ENCODE measurements around the gene ZNF24.

Gene ZNF24

GRCh38 chr18:35368595-35368994 is 24.4 kb upstream of the ZNF24 start:
- in situ Hi-C loops (cut with HindIII; ENCODE audit: low pct_ligation_motif_present, low sequenced_read_pairs) = no loop called here
- no peak for DNase-seq
- H3K27ac ChIP-seq = no peak overlapping the region
- no peak overlapping the region for H3K4me3 ChIP-seq (ENCODE audit: low read depth, low read length)
- no peaks in the 10 kb centered on the region for H3K27me3 ChIP-seq (replicated peaks)
- no peak for TF ChIP-seq CTCF (IDR thresholded peaks at IDR 0.05; ENCODE audit: low read depth, low read length, missing control alignments)
- no peaks in the 10 kb centered on the region for H3K36me3 ChIP-seq (replicated peaks)

GRCh38 chr18:35362531-35362930 is 18.3 kb upstream of the ZNF24 start:
- DNase-seq = no peak
- in situ Hi-C loops (cut with HindIII; ENCODE audit: low pct_ligation_motif_present, low sequenced_read_pairs) = no loop called here
- Histone ChIP-seq H3K27ac (no peak overlapping the region), H3K27me3 (replicated peaks) (no peaks in the 10 kb centered on the region), H3K4me3 (ENCODE audit: low read depth, low read length) (no peak overlapping the region), H3K36me3 (replicated peaks) (no peaks in the 10 kb centered on the region)
- TF ChIP-seq CTCF (IDR thresholded peaks at IDR 0.05; ENCODE audit: low read depth, low read length, missing control alignments) = no peak

GRCh38 chr18:35361570-35362321 is 17.5 kb upstream of the ZNF24 start:
- H3K36me3 ChIP-seq (replicated peaks) = no peaks in the 10 kb centered on the region
- in situ Hi-C loops (cut with HindIII; ENCODE audit: low pct_ligation_motif_present, low sequenced_read_pairs) = no loop called here
- H3K27ac ChIP-seq = no peak overlapping the region
- H3K4me3 ChIP-seq (ENCODE audit: low read depth, low read length) = no peak overlapping the region
- H3K27me3 ChIP-seq (replicated peaks) = no peaks in the 10 kb centered on the region
- no peak for DNase-seq
- TF ChIP-seq CTCF (IDR thresholded peaks at IDR 0.05; ENCODE audit: low read depth, low read length, missing control alignments) = no peak

- in situ Hi-C loops (cut with HindIII; ENCODE audit: low pct_ligation_motif_present, low sequenced_read_pairs) = no loop called here
- Histone ChIP-seq H3K27me3 (replicated peaks) (no peaks in the 10 kb centered on the region), H3K27ac (no peak overlapping the region), H3K36me3 (replicated peaks) (no peaks in the 10 kb centered on the region), H3K4me3 (ENCODE audit: low read depth, low read length) (peak overlapping the region; percentile 26)
- DNase-seq = peak; percentile 84
- TF ChIP-seq CTCF (IDR thresholded peaks at IDR 0.05; ENCODE audit: low read depth, low read length, missing control alignments) = peak; percentile 91
Observed at GRCh38 chr18:35355140-35355618, 11.0 kb upstream of the ZNF24 start.

GRCh38 chr18:35352778-35353177 is 8.6 kb upstream of the ZNF24 start:
- no peaks in the 10 kb centered on the region for H3K36me3 ChIP-seq (replicated peaks)
- in situ Hi-C loops (cut with HindIII; ENCODE audit: low pct_ligation_motif_present, low sequenced_read_pairs) = no loop called here
- H3K27me3 ChIP-seq (replicated peaks) = no peaks in the 10 kb centered on the region
- H3K4me3 ChIP-seq (ENCODE audit: low read depth, low read length) = no peak overlapping the region
- H3K27ac ChIP-seq = no peak overlapping the region
- TF ChIP-seq CTCF (IDR thresholded peaks at IDR 0.05; ENCODE audit: low read depth, low read length, missing control alignments) = no peak
- DNase-seq = no peak

GRCh38 chr18:35352283-35352682 is 8.1 kb upstream of the ZNF24 start:
- DNase-seq = no peak
- Histone ChIP-seq H3K4me3 (ENCODE audit: low read depth, low read length) (no peak overlapping the region), H3K27ac (no peak overlapping the region), H3K27me3 (replicated peaks) (no peaks in the 10 kb centered on the region), H3K36me3 (replicated peaks) (no peaks in the 10 kb centered on the region)
- in situ Hi-C loops (cut with HindIII; ENCODE audit: low pct_ligation_motif_present, low sequenced_read_pairs) = no loop called here
- TF ChIP-seq CTCF (IDR thresholded peaks at IDR 0.05; ENCODE audit: low read depth, low read length, missing control alignments) = no peak
